GM04503 (cell line): ENCODE data around the gene CSAD.

Experiments
- DNase-seq: peaks from one replicate; pipeline ENCODE4 v3.0.0-alpha.2; 2012; ENCODE audit warnings: low read depth

Gene CSAD

DNA sequence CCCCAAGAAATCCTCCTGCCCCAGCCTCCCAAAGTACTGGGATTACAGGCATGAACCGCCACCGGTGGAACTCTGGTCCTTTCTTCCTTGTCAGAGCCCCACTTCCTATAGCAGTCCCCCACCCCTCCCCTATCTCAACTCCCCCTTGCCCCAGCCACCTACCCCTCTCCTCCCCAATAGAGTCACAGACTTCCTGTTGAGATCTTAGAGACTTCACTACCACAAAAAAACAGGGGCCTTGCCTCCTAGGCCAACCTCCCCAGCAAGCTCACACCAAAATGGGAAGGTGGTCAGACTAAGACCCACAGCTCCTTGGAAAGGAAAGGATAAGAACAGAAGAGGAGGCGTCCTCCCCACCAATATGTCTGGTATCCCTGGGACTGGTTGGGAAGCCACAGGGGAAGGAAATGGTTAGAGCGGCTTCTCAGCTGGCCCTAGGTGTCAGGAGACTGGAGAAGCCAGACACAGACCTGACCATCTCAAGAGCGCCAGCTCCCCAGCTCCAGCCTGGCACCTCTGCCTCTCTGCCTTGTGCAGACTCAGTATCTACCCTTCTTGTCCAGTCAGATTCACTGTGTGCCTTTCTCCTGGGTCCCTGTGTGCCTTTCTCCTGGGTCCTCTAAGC is 17.9 kb upstream of the CSAD start:
- no peak for DNase-seq

DNA sequence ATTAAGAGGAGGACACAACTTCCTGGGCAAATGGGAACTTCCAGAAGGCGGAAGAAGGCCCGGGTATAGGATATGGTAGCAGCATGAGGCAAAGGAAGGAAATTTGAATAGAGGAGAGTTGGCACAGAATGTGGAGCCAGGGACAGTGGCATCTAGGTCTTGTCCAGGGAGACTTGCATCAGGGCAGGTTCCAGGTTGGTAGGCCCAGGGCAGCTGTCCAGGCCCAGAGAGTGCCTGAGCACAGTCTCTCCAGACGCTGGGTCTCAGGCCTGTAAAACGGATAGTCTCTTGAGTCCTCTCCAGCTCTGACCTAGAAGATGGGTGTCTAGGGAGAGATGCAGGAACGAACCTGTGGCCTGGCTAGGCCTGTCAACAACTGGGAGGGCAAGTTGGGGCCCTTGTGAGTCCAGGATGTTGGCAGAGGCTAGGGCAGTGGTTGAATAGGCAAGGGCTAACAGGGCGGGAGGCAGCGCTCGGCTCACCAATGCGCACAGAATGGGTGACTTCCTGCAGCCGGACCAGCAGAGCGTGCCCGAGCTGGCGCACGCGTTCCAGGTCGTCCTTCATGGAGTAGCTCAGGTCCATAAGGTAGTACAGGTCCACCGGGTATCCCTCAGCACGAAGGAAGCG is 16.4 kb upstream of the CSAD start:
- no peak for DNase-seq

GRCh38 chr12:53196486-53196885 is 15.8 kb upstream of the CSAD start:
- DNase-seq = no peak

- no peak for DNase-seq
These were observed 15.0 kb upstream of the CSAD start for GRCh38 chr12:53195516-53196420.

DNA sequence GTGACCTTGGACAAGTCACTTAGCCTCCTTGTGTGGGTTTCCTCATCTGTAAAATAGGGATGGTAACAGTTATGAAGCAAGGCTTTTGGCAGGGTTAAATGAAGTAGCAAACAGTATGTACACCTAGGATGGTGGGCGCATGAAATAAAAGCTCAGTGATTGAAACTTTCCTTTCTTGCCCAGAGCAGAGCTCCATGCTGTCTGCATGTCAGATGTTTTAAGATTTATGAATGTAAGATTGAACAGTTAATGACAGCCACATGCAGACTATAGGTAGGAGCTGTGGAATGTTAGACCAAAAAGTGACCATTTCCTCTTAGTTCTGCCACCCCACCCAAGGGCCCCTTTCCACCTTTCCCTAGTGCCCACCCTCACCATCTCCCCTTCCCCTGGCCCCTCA is 14.2 kb upstream of the CSAD start:
- no peak for DNase-seq

DNA sequence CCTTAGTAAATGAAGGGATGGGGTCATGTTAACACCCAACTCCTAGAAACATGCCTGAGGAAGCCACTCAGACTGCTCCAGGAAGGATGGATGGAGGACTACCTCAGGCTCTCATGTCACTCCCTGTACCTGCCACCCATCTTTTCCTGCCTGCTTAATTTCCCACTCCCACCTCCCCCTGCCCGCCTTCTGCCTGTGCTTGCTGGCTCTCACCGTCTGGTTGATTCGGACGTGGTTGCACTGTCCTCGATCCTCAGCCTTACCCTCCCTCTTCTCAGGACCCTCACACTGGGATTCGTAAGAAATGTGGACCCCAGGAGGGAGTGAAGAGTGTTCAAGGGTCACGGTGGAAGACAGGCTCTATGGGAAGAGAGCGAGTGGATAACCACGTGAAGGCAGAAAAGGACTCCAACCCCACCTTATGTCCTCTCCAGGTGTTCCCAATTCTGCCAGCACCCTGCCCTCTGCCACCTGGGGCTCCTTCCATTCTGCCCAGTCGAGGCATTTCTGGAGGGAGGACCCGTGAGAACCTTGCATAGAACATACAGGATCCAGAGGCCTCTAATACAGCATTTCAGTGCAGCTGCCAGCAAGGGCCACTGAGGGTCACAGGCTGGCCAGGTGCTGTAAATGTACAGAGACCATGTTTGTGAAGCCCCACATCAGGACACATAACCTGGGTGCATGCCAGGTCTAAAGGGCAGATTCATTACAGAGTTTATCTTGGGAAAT is 13.4 kb upstream of the CSAD start:
- no peak for DNase-seq

- no peak for DNase-seq
These were observed 12.3 kb upstream of the CSAD start for GRCh38 chr12:53193040-53193439.

DNA sequence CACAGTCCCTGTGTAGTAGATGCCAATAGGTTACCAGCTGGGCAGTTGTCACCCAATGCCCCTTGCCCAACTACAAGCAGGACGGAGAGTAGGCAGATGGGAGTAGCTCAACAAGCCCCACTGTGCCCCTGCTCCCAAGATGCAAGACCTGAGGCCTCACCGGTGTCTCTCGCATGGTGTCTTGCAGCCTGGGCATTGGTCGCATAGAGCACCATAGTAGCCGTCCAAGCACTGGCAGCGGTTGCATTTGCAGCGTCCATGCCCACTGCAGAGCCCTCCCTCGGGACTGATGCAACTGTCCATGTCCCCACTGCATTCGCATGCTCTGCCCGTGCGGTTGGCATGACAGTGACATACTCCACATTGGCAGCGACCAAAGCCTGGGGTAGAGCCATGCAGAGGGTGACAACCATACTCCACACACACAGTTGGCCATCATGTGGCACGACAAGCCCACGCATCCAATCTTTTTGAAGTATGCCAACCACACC is 11.9 kb upstream of the CSAD start:
- no peak for DNase-seq

GRCh38 chr12:53191885-53192530 is 11.3 kb upstream of the CSAD start:
- no peak for DNase-seq

DNA sequence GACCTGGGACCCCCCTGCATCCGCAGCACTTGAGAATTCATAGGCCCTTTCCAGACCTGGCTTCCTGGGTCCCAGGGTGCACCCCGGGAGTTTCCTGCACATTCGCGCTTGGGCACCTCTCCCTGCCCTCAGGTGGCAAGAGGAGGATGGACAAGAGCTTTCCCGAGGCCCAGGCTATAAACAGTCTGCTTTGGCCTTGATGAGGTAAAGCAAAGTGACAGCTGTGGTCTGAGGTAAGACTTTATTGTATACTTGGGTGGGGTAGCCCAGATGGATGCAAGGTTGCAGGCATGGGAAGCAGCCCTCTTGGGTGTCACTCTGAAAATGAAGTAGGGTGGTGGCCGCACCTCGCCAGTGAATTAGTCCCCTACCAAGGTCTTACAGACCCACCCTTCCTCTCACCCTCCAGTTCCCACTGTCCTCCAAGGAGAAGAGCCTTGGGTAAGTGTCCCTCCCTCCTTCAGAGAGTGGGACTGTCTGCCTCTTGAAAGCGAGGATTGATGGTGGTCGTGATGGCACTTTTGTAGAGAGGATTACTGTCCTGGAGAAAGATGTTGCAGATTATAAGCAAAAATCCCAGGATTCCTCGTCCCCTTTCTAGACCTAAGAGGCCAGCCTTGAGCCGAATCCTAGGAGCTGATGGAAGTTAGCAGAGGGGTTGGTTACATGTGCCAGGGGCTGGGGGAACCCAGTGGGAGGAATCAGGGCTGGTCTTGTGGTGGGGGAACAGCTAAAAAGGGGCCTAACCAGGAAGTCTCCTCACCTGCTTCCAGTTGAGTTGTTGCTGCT is 10.6 kb upstream of the CSAD start:
- no peak for DNase-seq

DNA sequence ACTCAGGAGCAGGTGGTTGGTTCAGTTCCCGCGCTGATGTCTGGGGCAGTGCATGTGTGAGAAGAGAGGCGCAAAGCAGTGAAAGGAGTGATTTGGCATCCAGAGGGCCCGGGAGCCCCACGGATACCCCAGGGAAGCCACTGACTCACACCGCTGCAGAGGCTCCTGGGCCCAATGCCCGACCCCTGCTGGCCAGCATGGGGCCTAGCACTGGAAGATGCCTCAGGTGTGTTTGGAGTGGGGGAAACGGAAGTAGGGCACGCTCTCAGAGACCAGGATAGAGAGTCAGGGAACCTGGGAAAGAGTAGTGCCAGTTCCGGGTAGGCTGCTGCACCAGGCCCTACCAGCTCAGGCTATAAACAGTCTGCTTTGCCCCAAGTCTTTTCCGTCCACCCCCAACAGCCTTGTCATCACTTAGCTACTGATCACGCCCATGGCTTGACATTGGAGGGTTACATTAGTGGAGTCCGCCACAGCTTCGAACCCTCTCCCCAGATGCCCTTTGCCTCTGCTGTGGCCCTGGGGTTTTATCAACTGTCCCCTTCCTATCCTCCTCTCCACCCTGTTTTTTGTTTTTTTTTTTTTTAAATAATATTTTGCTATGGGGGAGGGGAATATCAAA is 9.5 kb upstream of the CSAD start:
- no peak for DNase-seq

- DNase-seq = no peak
These were observed 6.6 kb upstream of the CSAD start for GRCh38 chr12:53187145-53187899.

- DNase-seq = no peak
These were observed 6.0 kb upstream of the CSAD start for GRCh38 chr12:53186745-53187144.

GRCh38 chr12:53185582-53186153 is 4.9 kb upstream of the CSAD start:
- no peak for DNase-seq

DNA sequence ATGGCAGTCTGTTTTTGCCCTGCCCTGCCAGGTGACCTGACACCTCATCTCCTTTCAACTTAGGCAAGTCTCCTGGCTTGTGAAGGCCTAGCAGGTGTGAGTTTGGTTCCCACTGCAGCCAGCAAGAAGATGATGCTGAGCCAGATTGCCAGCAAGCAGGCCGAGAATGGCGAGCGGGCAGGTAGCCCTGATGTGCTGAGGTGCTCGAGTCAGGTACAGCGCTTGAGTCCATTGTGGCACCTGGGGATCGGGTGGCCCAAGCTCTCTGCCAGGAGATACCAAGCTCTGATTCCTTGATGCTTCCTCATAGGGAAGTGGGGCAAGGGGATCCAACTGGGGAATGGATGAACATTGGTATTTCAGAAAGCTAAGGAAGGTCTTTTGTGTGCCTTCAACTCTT is 4.1 kb upstream of the CSAD start:
- no peak for DNase-seq

DNA sequence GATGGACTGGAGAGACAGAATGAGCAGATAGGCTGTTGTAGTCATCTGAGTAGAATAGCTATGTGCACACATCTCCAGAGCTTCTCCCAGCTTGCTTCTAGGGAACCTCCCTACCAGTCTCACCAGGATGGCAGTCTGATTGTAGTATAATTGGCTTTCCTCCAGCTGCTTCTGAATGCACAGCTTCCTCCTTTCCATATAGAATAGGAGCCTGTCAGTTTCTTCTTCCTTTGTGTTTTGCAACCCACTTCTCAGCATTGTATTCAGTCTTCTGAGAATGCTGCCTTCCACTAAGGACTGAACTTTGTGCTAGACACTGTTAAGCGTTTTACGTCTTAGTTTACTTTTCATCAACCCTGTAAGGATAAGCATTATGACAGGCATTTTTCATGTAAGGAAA is 2.2 kb upstream of the CSAD start:
- no peak for DNase-seq

DNA sequence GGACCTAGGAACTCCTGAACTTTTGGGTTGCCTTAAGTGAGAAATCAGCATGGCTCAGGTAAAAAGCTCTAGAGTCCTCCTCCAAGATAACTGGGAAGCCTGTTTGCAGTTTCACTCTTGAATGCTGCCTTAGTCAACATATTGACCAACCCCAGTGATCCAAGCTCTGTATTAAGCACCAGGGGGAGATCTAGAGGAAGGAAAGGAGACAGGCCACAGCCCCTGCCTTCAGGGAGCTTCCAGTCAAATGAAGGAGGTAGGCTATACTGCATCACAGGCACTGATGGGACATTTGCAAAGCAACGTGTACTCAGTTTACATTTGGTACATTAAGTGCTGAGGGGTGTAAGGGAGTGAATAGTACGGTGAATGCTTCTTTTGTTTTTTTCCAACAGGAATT is 1.2 kb upstream of the CSAD start:
- no peak for DNase-seq

- DNase-seq = no peak
These were observed 363 bp upstream of the CSAD start for GRCh38 chr12:53180931-53181645.
